Stimulated activated CD4-positive, alpha-beta T cell treated with anti-CD3 and anti-CD28 coated beads, TNF-alpha, amount 100 ng/mL, for 24 hours (primary cell): ENCODE measurements around the gene ZFYVE21.

Experiments
- DNase-seq, 3 experiments: peaks; one replicate each; pipeline ENCODE4 v3.0.0-alpha.2; 2020; ENCODE audit warnings: low read depth in 3 of 3

Gene ZFYVE21

GRCh38 chr14:103705504-103706284 lies 9.9 kb upstream of the ZFYVE21 start:
- DNase-seq = no peak

DNA sequence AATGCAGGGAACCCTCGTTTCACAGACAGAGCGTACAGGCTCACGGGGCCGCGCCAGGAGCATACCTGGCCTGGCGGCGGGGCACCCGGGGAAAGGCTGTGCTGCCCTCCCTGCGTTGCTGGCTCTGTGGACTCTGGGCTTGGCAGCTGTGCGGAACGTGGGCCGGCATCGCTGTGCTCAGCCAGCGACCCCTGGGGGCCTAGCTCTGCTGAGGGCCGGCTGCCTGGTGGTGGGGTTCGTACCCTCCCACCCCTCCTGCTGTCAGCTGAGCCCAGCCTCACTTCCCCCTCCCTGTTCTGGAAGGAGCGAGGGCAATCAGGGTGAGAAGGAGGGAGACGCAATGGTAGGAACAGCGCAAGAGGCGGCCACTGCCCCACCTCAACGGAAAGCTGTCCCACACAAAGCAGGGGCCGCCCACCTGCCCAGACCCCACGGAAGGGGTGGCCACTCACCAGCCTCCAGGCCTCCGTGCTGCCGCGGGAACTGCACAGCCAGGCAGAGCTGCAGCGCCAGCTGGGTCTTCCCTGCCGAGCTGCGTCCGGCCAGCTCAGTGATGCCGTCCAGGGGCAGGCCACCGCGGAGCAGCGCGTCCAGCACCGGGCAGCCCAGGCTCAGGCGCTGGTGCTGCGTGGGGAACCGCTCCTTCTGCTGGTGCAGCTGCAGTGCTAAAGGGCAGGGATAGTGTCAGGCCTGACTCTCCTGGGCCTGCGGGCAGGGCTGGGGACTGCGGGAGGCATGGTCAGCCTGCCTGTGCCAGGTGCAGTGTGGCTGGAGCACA lies 8.9 kb upstream of the ZFYVE21 start:
- DNase-seq = no peak

GRCh38 chr14:103707329-103708263 lies 8.0 kb upstream of the ZFYVE21 start:
- no peak for DNase-seq

DNA sequence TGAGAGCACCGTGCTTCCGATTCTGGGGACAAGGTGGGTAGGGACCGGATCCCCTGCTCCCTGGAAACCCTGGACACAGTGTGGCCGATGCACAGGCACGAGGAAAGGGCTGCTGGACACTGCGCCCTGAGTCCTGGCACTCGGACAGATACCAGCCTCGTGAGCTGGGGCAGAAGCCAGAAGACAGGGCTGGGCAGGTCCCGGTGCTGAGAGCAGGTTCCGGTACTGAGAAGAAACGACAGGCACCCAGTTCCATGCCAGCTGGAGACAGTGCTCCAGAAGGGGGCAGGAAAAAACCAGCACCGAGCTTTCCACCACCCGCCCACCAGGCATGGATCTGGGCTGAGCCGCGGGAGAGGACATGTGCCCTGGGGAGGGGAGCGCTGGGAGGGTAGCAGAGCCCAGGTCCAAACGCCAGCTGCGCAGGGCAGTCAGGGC lies 6.8 kb upstream of the ZFYVE21 start:
- DNase-seq = no peak

DNA sequence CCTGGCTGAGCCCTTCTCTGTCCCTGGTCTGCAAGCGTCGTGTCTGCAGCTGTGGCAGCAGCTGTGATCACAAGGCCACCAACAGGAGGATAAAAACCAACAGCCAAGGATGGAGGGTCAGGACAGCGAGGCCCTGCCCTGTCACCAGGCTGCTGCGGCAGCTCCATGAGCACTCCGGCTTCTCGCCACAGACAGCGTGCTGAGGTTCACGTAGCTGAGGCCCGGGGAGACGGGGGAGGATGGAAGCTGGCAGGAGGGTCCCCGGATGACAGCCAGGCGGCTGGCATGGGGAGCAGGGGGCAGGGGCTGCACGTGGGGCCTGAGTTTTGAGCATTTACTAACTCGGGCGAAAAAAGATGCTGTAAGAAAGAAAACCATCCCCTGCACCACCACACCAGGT lies 5.8 kb upstream of the ZFYVE21 start:
- DNase-seq = no peak

- DNase-seq = no peak
Observed at GRCh38 chr14:103710771-103711377, 4.7 kb upstream of the ZFYVE21 start.

GRCh38 chr14:103711516-103712431 lies 3.8 kb upstream of the ZFYVE21 start:
- DNase-seq = no peak

DNA sequence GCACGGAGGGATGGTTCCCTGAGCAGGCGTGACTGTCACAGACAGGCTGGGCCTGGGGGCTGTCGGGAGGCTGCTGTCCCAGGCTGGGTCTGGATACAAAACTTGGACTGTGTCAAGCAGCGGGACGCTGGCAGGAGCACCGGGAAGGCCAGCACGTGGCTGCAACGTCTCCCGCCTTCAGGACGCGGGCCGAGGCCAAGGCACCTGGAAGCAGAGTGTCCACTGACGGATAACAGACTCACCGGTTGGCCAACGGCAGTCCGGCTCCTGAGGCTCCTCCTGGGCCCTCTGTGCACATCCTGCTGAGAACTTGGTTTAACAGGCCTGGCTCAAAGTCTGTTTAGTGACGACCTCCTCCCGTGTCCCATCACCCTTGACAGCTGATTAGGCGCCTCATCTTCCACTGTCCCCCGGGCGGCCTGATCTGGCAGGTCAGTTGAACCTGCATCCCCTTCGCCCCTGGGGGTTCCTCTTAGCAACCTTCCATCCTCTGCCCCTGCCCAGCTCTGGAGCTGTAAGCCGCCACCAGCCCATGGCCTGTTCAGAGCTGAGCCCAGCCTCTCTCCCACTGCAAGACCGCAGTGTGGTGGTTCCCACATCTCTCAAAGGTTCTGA lies 2.9 kb upstream of the ZFYVE21 start:
- no peak for DNase-seq

DNA sequence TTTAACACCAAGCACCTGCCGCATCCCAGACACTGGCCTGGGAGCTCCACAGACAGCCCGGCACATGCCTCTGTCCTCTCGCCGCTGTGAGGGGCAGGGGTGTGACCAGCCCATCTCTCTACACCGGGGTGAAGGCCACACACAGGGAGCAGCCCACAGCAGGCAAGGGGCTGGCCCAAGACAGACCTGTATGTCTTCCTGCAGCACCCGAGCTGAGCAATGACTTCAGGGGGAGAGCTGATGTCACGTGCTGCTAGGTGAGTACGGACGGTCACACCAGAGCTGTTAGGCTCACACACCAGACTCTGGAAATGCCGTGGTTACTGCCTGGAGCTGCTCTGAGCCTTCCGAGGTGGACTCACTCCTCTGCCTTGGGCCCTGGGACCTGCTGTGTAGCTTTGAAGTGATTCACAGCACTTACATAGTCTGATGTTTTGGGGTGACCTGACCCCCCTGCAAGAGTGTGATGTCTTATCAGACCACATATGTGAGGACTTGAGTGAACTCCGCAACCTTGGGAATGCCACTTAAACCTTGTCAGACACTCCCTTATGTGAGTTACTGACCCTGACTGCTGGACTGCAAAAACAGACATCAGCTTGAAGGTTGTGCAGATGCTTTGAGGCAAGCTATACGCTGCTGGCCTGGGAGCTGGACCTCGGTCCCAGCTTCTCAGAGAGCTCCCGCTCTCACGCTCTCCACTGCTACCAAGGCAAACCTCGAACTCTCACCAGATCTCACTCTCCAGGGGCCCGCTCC lies 2.1 kb upstream of the ZFYVE21 start:
- DNase-seq = no peak

DNA sequence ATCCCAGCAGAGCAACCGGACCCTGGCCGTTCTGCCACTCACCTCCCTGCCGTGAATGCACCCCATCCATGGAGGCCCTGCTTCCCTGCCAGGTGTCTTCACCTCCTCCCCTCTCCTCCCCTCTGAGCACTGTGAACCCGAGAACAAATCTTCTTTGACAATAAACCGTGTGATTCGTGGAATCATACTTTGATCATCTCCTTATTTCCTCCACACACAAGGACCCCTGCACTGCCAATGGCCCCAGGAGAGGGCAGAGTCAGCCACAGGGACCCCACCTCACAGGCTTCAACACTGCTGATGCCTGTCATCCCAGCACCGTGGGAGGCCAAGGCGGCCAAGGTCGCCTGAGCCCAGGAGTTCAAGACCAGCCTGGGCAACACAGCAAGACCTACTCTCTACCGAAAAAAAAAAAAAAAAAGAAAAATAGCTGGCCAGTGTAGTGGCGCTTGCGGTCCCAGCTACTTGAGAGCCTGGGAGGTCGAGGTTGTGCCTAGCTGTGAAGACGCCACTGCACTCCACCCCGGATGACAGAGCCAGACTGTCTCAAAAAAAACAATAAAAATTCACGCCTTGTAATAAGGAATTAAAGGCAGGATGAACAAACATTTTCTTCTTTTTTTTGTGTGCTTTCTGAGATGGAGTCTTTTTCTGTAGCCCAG lies 1.4 kb upstream of the ZFYVE21 start:
- no peak for DNase-seq

- no peak for DNase-seq
Observed at GRCh38 chr14:103716091-103716801, 636 bp downstream of the ZFYVE21 start.

GRCh38 chr14:103716899-103717411 lies 1.3 kb downstream of the ZFYVE21 start:
- no peak for DNase-seq

GRCh38 chr14:103718572-103718971 lies 3.0 kb downstream of the ZFYVE21 start:
- no peak for DNase-seq

- DNase-seq = no peak
Observed at GRCh38 chr14:103719751-103720150, 4.1 kb downstream of the ZFYVE21 start.

DNA sequence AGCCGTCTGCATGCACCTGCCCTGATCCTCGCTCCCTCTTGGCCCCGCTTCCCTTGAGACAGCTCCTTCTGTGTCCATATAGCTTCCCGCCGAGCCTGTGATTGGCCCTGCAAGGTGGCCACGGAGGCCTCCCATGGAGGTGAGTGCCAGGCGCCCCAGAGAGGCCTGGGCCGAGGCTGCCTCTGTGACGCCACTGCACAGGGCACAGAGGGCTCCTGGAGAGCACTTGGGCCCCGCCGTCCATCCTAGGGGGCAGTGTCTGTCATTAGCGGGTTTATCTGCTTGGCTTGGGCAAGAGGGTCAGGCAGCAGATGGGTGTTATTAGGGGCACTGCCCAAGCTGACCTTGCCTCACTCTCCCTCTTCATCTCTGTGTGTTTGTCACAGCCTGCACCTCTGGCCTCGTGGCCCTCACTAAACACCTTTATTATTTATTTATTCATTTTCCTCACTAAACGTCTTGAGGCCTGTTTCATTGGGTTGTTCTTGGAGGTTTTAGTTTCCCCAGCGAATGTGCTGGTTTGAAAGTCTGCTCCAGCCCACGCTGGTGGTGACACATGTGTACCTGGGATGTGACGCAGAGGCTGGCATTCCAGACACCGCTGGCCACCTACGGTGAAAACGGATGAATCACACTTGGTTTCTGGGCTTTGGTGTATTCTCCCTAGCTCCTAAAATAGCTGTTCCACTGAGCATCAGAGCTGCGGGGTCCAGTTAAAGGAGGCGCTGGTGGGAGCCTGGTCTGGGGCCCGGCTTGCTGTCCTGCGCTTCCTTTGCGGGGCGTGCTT lies 5.9 kb downstream of the ZFYVE21 start:
- DNase-seq = peak in 2 of 3 experiments; percentile 19 to 36

DNA sequence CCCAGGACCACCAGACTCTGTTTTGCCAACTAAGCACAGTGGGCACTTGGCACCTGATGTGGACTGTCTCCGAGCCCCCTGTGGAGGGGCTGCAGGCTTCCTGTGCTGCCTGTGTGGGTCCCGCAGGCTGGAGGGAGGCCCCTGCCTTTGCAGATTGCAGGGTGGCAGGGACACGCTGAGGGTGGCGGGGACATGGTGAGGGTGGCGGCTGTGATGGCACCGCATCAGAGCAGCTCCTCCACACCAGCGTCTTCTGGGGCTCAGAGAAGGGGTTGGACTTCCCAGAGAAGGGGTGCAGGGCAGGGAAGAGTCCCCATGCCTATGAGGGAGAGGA lies 8.1 kb downstream of the ZFYVE21 start:
- DNase-seq = no peak

DNA sequence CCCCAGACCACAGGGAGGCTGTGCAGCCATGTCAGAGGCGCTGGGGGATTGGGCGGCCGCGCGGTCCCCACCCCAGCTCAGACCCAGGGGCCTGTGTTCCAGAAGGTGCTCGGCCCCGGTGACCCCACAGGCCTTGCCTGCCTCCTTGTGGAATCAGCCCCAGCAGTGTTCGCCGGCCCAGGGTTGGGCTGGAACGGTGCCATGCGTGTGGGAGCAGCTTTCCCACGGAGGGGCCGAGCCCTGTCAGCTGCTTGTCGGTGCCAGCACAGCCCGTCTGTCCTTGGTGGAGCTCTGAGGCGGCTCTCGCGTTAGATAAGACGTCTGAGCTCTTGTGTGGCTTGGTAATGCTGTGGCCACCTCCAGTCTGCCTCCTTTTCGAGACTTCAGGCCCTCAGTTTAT lies 8.5 kb downstream of the ZFYVE21 start:
- no peak for DNase-seq
